OCI-LY1 (cell line): ENCODE measurements around the gene CEP63.

Source experiments
- H2AFZ ChIP-seq: fragments of 200-600 bp; sonication (generic), shearing (Covaris generic); 2 replicates; pipeline ENCODE4 v1.6.0; 2014; ENCODE audit warnings: antibody characterized with exemption, mild to moderate bottlenecking, low read length
- H3F3A ChIP-seq: fragments of 200-600 bp; sonication (generic), shearing (Covaris generic); 2 replicates; pipeline ENCODE4 v1.6.0; 2014; ENCODE audit warnings: mild to moderate bottlenecking, antibody characterized with exemption, low read length, moderate library complexity; ENCODE audit not compliant: insufficient read depth
- H3K27ac ChIP-seq: fragments of 200-600 bp; sonication (generic); 2 replicates; pipeline ENCODE4 v1.5.1; 2014; ENCODE audit warnings: low read length, mixed run types, mild to moderate bottlenecking, low read depth; ENCODE audit not compliant: poor library complexity, severe bottlenecking
- H3K27me3 ChIP-seq: fragments of 200-600 bp; sonication (generic); 2 replicates; pipeline ENCODE4 v1.6.0; 2014; ENCODE audit warnings: antibody characterized with exemption, mild to moderate bottlenecking, low read length, moderate library complexity; ENCODE audit not compliant: insufficient read depth
- H3K36me3 ChIP-seq: fragments of 200-600 bp; sonication (generic); 2 replicates; pipeline ENCODE4 v1.6.1; 2014; ENCODE audit warnings: mild to moderate bottlenecking, antibody characterized with exemption, low read length, moderate library complexity, mixed read lengths; ENCODE audit not compliant: insufficient read depth
- H3K4me1 ChIP-seq: fragments of 200-600 bp; sonication (generic); 2 replicates; pipeline ENCODE4 v1.5.1; 2014; ENCODE audit warnings: mild to moderate bottlenecking, low read length, moderate library complexity; ENCODE audit not compliant: insufficient read depth, severe bottlenecking
- H3K4me2 ChIP-seq: fragments of 200-600 bp; sonication (generic), shearing (Covaris generic); 2 replicates; pipeline ENCODE4 v1.6.1; 2014; ENCODE audit warnings: low read length
- H3K4me3 ChIP-seq: fragments of 200-600 bp; sonication (generic); 2 replicates; pipeline ENCODE4 v1.5.1; 2014; ENCODE audit warnings: low read length, low read depth, mild to moderate bottlenecking, mixed read lengths; ENCODE audit not compliant: poor library complexity, severe bottlenecking
- H3K79me2 ChIP-seq: fragments of 200-600 bp; shearing (Covaris generic); 2 replicates; pipeline ENCODE4 v1.6.1; 2016; ENCODE audit warnings: mixed run types, low read length, mixed read lengths; ENCODE audit not compliant: insufficient read depth
- H3K9ac ChIP-seq: fragments of 200-600 bp; sonication (generic), shearing (Covaris generic); 2 replicates; pipeline ENCODE4 v1.6.1; 2014; ENCODE audit warnings: mild to moderate bottlenecking, low read length, mixed read lengths
- H3K9me2 ChIP-seq: fragments of 200-600 bp; sonication (generic), shearing (Covaris generic); 2 replicates; pipeline ENCODE4 v1.6.1; 2014; ENCODE audit warnings: low read depth, mild to moderate bottlenecking, low read length, mixed read lengths
- H3K9me3 ChIP-seq: fragments of 200-600 bp; shearing (Covaris generic); 2 replicates; pipeline ENCODE4 v1.6.1; 2014; ENCODE audit warnings: low read length, mixed read lengths
- H4K20me1 ChIP-seq: fragments of 200-600 bp; sonication (generic), shearing (Covaris generic); 2 replicates; pipeline ENCODE4 v1.6.0; 2016; ENCODE audit warnings: mild to moderate bottlenecking, low read length; ENCODE audit not compliant: insufficient read depth
- CTCF ChIP-seq: fragments of 200-600 bp; sonication (generic), shearing (Covaris generic); IDR thresholded peaks from 2 replicates; pipeline ENCODE4 v1.5.1; 2017; ENCODE audit warnings: mild to moderate bottlenecking, antibody characterized with exemption, low read length, moderate library complexity, mixed read lengths
- EZH2 ChIP-seq: fragments of 200-600 bp; sonication (generic), shearing (Covaris generic); IDR thresholded peaks from 2 replicates; pipeline ENCODE4 v1.8.0; 2017; ENCODE audit warnings: borderline replicate concordance, mixed run types, mild to moderate bottlenecking, antibody characterized with exemption, low read length, moderate library complexity, mixed read lengths

CEP63 gene

GRCh38 chr3:134552784-134553183, 66.9 kb downstream of the CEP63 start:
- H3K4me1 ChIP-seq, result no peaks in the 10 kb centered on the region
- H3K9me2 ChIP-seq, result no peaks in the 10 kb centered on the region
- no peak overlapping the region for H2AFZ ChIP-seq
- H3K4me2 ChIP-seq, result no peak overlapping the region
- no peaks in the 10 kb centered on the region for H4K20me1 ChIP-seq
- H3K27ac ChIP-seq, result no peak overlapping the region
- no peak overlapping the region for H3K4me3 ChIP-seq
- TF ChIP-seq CTCF, result no peak
- H3K27me3 ChIP-seq, result no peaks in the 10 kb centered on the region
- no peaks in the 10 kb centered on the region for H3K9me3 ChIP-seq
- H3K9ac ChIP-seq, result no peak overlapping the region
- no peaks in the 10 kb centered on the region; the same call in 1 of the 2 replicates for H3K79me2 ChIP-seq
- peaks cover 49% of the 10 kb centered on the region for H3K36me3 ChIP-seq
- H3F3A ChIP-seq, result no peaks in the 10 kb centered on the region

- Histone ChIP-seq H2AFZ (no peak overlapping the region), H3K9me3 (no peaks in the 10 kb centered on the region), H4K20me1 (no peaks in the 10 kb centered on the region), H3K79me2 (no peaks in the 10 kb centered on the region), H3K27me3 (no peaks in the 10 kb centered on the region), H3K4me3 (no peak overlapping the region), H3K4me2 (no peak overlapping the region), H3K4me1 (no peaks in the 10 kb centered on the region), H3K9ac (no peak overlapping the region), H3K27ac (no peak overlapping the region), H3K9me2 (no peaks in the 10 kb centered on the region), H3K36me3 (no peaks in the 10 kb centered on the region), H3F3A (no peaks in the 10 kb centered on the region)
- TF ChIP-seq CTCF, result no peak
- TF ChIP-seq EZH2, result no peak
Observed at GRCh38 chr3:134559591-134559990, 73.7 kb downstream of the CEP63 start.

GRCh38 chr3:134562055-134562454, 76.2 kb downstream of the CEP63 start:
- Histone ChIP-seq H3K36me3 (no peaks in the 10 kb centered on the region), H3K27ac (no peak overlapping the region), H3K79me2 (no peaks in the 10 kb centered on the region), H3K27me3 (no peaks in the 10 kb centered on the region), H3F3A (no peaks in the 10 kb centered on the region), H3K4me2 (no peak overlapping the region), H3K4me1 (no peaks in the 10 kb centered on the region), H3K9ac (no peak overlapping the region), H2AFZ (no peak overlapping the region), H3K4me3 (no peak overlapping the region), H4K20me1 (no peaks in the 10 kb centered on the region), H3K9me3 (no peaks in the 10 kb centered on the region), H3K9me2 (no peaks in the 10 kb centered on the region)
- TF ChIP-seq CTCF, result no peak
